BLaER1 (cell line): ENCODE results near the gene NID1.
A peak's percentile ranks its signal among the peaks of the same experiment; 100 is the strongest.

Experiments
- H3K27ac ChIP-seq: shearing (Covaris generic); formaldehyde crosslinking; 2 replicates; pipeline ENCODE4 v1.8.1; 2022
- H3K27me3 ChIP-seq: shearing (Covaris generic); formaldehyde crosslinking; 2 replicates; pipeline ENCODE4 v1.8.1; 2022
- H3K36me3 ChIP-seq: shearing (Covaris generic); formaldehyde crosslinking; 2 replicates; pipeline ENCODE4 v1.8.1; 2022
- H3K4me1 ChIP-seq: shearing (Covaris generic); formaldehyde crosslinking; 2 replicates; pipeline ENCODE4 v1.8.1; 2022
- H3K4me2 ChIP-seq: shearing (Covaris generic); formaldehyde crosslinking; 2 replicates; pipeline ENCODE4 v1.8.1; 2022
- H3K4me3 ChIP-seq: shearing (Covaris generic); formaldehyde crosslinking; 2 replicates; pipeline ENCODE4 v1.8.1; 2022
- H3K9ac ChIP-seq: shearing (Covaris generic); formaldehyde crosslinking; 2 replicates; pipeline ENCODE4 v1.8.1; 2022
- H3K9me3 ChIP-seq: shearing (Covaris generic); formaldehyde crosslinking; 2 replicates; pipeline ENCODE4 v1.8.1; 2022
- H4K20me1 ChIP-seq: shearing (Covaris generic); formaldehyde crosslinking; 2 replicates; pipeline ENCODE4 v1.8.1; 2022
- Cebpa-rat ChIP-seq: shearing (Covaris generic); IDR thresholded peaks from 2 replicates; pipeline ENCODE4 v1.8.1; 2022

Gene NID1

GRCh38 chr1:235942625-235942934 is 122.3 kb downstream of the NID1 start:
- H3K27ac ChIP-seq, result 0 out of 2 replicates have a peak overlapping the region, but pooled peaks have one; percentile 12
- TF ChIP-seq Cebpa-rat, result no peak
- no peaks in the 10 kb centered on the region for H4K20me1 ChIP-seq
- H3K4me3 ChIP-seq, result no peak overlapping the region
- H3K27me3 ChIP-seq, result no peaks in the 10 kb centered on the region
- peak overlapping the region; percentile 11; the same call in 1 of the 2 replicates for H3K4me2 ChIP-seq
- H3K36me3 ChIP-seq, result no peaks in the 10 kb centered on the region
- H3K4me1 ChIP-seq, result peaks cover 54% of the 10 kb centered on the region
- H3K9ac ChIP-seq, result no peak overlapping the region
- no peaks in the 10 kb centered on the region for H3K9me3 ChIP-seq

GRCh38 chr1:235941876-235942624 is 122.8 kb downstream of the NID1 start:
- Histone ChIP-seq H4K20me1 (no peaks in the 10 kb centered on the region), H3K9me3 (no peaks in the 10 kb centered on the region), H3K27ac (0 out of 2 replicates have a peak overlapping the region, but pooled peaks have one; percentile 12), H3K4me1 (peaks cover 59% of the 10 kb centered on the region), H3K27me3 (no peaks in the 10 kb centered on the region), H3K4me2 (peak overlapping the region; percentile 11; the same call in 1 of the 2 replicates), H3K4me3 (no peak overlapping the region), H3K9ac (no peak overlapping the region), H3K36me3 (no peaks in the 10 kb centered on the region)
- no peak for TF ChIP-seq Cebpa-rat

GRCh38 chr1:235940285-235940684 is 124.6 kb downstream of the NID1 start:
- Histone ChIP-seq H3K9me3 (no peaks in the 10 kb centered on the region), H4K20me1 (no peaks in the 10 kb centered on the region), H3K27me3 (no peaks in the 10 kb centered on the region), H3K27ac (peak overlapping the region; percentile 85; the same call in 1 of the 2 replicates), H3K4me1 (peaks cover 75% of the 10 kb centered on the region), H3K9ac (no peak overlapping the region), H3K4me3 (no peak overlapping the region), H3K4me2 (peak overlapping the region; percentile 82), H3K36me3 (no peaks in the 10 kb centered on the region)
- TF ChIP-seq Cebpa-rat, result no peak

DNA sequence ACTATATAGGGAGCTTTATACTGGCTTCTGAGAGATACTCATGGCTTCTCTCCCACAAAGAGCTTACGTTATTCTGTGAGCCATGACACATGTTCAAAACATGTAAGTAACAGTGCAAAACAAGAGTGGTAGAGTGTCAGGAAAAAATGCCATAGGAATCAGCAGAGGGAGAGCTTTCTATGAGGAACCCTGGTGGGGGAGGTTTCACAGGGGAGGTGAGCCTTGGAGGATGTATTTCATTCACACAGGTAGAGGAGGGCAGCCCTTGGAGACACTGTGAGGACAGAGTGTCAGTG is 125.5 kb downstream of the NID1 start:
- TF ChIP-seq Cebpa-rat, result no peak
- Histone ChIP-seq H3K27ac (peak overlapping the region; percentile 85), H3K4me3 (peak overlapping the region; percentile 29; the same call in 1 of the 2 replicates), H3K9ac (peak overlapping the region; percentile 59), H3K4me2 (peak overlapping the region; percentile 82), H4K20me1 (no peaks in the 10 kb centered on the region), H3K4me1 (peaks cover 82% of the 10 kb centered on the region), H3K36me3 (no peaks in the 10 kb centered on the region), H3K9me3 (no peaks in the 10 kb centered on the region), H3K27me3 (no peaks in the 10 kb centered on the region)

- Histone ChIP-seq H3K4me1 (peaks cover 83% of the 10 kb centered on the region), H4K20me1 (no peaks in the 10 kb centered on the region), H3K4me2 (peak overlapping the region; percentile 82), H3K9me3 (no peaks in the 10 kb centered on the region), H3K36me3 (no peaks in the 10 kb centered on the region), H3K9ac (peak overlapping the region; percentile 63), H3K4me3 (peak overlapping the region; percentile 29; the same call in 1 of the 2 replicates), H3K27ac (peak overlapping the region; percentile 85), H3K27me3 (no peaks in the 10 kb centered on the region)
- TF ChIP-seq Cebpa-rat, result peak; percentile 98
Observed at GRCh38 chr1:235938709-235939479, 126.0 kb downstream of the NID1 start.

DNA sequence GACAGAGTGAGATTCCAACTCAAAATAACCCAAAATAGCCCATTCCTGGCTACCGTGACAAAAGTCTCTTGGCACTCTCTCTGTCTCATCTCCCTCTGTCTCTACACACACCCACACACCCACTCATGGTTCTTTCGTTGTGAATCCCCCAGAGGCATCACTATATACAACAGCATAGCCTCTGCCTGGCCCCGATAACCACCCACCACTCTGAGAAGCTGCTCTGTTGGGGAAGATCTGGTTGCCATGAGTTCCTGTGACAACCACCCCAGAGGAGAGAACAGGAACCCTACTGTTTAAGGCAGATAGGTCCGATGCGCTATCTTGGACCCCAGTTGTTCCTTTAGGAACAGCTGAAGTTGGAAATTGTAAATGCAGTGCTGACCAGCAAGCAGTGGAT is 127.8 kb downstream of the NID1 start:
- no peak for TF ChIP-seq Cebpa-rat
- no peaks in the 10 kb centered on the region for H3K36me3 ChIP-seq
- no peaks in the 10 kb centered on the region for H4K20me1 ChIP-seq
- H3K27me3 ChIP-seq, result no peaks in the 10 kb centered on the region
- H3K4me3 ChIP-seq, result no peak overlapping the region
- H3K9ac ChIP-seq, result no peak overlapping the region
- no peaks in the 10 kb centered on the region for H3K9me3 ChIP-seq
- H3K4me1 ChIP-seq, result peaks cover 86% of the 10 kb centered on the region
- H3K4me2 ChIP-seq, result peak overlapping the region; percentile 82
- peak overlapping the region; percentile 85 for H3K27ac ChIP-seq

DNA sequence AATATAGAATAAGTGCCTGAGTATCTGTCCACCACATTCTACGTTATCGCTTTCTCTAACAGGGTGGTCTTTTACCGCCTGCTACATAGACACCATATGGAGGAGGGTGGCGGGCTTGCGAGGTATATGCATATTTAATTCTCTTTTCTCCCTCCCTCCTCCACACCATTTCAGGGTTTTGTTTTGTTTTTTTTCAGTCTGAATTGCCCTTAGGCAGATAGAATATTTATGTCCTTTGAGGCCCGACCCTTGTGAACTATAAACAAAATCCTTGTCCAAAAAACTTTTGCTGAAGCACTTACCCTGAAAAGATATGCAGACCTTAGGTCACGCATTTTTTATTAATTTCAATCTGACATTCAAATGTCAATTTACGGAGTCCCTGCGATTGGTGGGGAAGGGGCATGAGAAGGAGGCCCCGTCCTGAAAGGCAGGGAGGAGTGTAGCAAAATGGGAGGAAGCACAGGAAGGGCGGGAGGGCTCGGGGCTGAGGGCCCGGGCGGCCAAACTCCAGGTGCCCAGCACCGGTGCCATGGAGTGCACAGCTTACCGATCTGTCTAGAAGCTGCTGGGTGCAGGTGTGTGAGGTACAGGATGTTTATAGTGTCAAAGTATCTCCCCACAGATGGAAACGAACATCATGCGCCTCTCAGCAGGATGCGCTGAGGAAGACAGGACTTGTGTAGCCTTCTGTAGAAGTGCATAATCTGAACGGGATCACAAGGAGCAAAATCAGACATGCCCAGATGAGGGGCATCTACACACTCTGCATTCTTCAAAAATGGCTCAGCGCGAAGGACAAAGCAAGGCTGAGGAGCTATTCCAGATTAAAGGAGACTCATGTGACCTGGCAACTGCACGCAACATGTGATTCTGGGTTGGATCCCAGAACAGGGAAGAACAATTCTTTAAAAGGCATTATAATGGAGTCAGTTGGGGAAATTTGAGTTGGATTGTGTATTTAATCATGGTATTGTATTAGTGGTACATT is 129.4 kb downstream of the NID1 start:
- no peak overlapping the region for H3K4me3 ChIP-seq
- peak overlapping the region; percentile 30 for H3K4me2 ChIP-seq
- H3K4me1 ChIP-seq, result peaks cover 94% of the 10 kb centered on the region
- TF ChIP-seq Cebpa-rat, result no peak
- H3K9me3 ChIP-seq, result no peaks in the 10 kb centered on the region
- no peak overlapping the region; the same call in 1 of the 2 replicates for H3K27ac ChIP-seq
- no peaks in the 10 kb centered on the region for H3K36me3 ChIP-seq
- H4K20me1 ChIP-seq, result no peaks in the 10 kb centered on the region
- H3K27me3 ChIP-seq, result no peaks in the 10 kb centered on the region
- no peak overlapping the region for H3K9ac ChIP-seq

DNA sequence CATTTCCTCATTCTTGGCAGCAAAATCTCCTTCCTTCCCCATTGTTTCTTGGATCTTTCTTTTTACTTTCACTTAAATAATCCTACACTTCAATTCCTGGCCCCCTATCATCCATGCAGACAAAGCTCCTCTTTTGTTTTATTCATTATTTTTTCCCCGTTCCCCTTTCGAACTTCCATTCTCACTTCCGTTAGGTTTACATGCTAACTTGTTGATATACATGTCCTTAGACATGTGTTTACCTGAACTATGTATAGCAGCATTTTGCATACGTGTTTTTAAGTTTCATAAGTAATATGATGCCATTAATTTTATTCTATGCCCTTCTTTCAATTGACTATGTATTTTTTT is 131.1 kb downstream of the NID1 start:
- Histone ChIP-seq H4K20me1 (no peaks in the 10 kb centered on the region), H3K9me3 (no peaks in the 10 kb centered on the region), H3K9ac (no peak overlapping the region), H3K27me3 (no peaks in the 10 kb centered on the region), H3K4me1 (peaks cover 79% of the 10 kb centered on the region), H3K4me2 (peak overlapping the region; percentile 79), H3K36me3 (no peaks in the 10 kb centered on the region), H3K4me3 (no peak overlapping the region), H3K27ac (peak overlapping the region; percentile 59; the same call in 1 of the 2 replicates)
- TF ChIP-seq Cebpa-rat, result no peak

DNA sequence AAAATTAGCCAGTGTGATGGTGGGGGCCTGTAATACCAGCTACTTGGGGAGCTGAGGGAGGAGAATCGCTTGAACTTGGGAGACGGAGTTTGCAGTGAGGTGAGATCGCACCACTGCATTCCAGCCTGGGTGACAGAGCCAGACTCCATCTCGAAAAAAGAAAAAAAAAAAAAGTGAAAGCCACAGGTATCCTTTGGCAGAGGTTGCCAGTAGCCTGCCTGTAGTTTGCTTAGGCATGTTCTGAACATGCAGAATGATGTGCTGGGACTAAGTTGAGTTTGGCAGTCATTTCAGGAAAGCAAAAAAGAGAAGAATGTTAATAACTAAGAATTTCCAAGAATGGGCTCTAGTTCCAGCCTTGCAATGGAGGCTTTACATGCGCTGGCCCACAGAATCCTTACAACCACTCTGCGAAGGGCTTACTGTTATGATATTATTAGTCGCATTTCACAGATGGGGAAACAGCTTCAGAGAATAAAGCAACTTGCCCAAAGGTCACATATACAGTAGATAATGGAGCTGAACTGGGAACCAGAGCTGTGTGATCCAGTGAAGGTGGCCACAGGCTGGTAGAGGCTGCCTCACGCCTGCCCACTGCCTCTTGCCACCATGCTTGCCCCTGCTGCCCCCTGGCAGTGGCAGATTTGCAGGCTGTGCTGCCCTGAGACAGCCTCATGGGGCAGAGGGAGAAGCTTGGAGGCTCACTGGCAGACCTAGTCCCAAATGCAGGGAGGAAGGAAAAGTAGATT is 131.7 kb downstream of the NID1 start:
- Histone ChIP-seq H3K36me3 (no peaks in the 10 kb centered on the region), H4K20me1 (no peaks in the 10 kb centered on the region), H3K4me1 (peaks cover 73% of the 10 kb centered on the region), H3K27me3 (no peaks in the 10 kb centered on the region), H3K9me3 (no peaks in the 10 kb centered on the region), H3K9ac (no peak overlapping the region), H3K27ac (peak overlapping the region; percentile 59; the same call in 1 of the 2 replicates), H3K4me2 (peak overlapping the region; percentile 79), H3K4me3 (no peak overlapping the region)
- TF ChIP-seq Cebpa-rat, result no peak
